Stimulated activated CD8-positive, alpha-beta memory T cell treated with anti-CD3 and anti-CD28 coated beads, Interleukin-12 subunit alpha, Interleukin-12 subunit beta, amount 100 ng/mL, for 4 hours (primary cell): Measurements from ENCODE around the gene VPS33A.

ENCODE experiments used
- DNase-seq: peaks from one replicate; pipeline ENCODE4 v3.0.0-alpha.2; 2020; ENCODE audit warnings: low read depth

Gene VPS33A

DNA sequence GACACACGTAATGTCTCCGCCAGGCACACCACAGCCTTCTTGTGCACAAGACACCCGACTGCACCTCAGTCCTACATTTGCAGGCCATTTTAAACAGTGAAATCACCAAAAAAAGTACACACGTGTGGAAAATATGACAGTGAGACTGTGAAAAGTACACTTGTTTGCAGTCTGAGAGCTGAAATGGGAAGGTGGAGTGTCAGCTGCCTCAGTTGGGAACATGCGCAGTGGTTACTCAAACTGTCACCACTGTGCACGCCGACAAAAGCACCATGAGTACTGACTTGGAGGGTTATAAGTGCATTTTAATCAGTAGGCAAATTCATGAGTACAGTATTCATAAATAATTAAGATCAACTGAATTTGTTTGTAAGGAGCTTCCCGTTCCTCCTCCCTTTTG lies 15.8 kb downstream of the VPS33A start:
- DNase-seq: no peak

DNA sequence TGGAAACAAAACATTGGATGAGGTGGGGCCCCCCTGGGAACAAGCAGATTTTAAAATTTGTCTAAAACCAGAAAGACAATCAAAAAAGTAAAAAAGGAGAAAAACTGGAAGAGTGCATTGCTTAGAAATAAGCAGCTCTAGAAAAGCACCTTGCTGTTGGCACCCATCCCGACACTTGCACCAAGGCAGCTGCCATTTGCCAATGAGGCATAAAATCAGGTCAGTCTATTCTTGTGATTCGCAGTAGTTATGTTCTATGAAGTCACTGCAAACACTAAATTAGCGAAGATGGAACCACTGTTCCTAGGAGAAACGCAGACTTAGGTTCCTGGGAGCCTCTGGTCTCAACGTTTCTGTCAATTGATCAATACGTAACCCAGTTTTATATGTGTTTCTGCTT lies 16.2 kb downstream of the VPS33A start:
- no peak for DNase-seq

DNA sequence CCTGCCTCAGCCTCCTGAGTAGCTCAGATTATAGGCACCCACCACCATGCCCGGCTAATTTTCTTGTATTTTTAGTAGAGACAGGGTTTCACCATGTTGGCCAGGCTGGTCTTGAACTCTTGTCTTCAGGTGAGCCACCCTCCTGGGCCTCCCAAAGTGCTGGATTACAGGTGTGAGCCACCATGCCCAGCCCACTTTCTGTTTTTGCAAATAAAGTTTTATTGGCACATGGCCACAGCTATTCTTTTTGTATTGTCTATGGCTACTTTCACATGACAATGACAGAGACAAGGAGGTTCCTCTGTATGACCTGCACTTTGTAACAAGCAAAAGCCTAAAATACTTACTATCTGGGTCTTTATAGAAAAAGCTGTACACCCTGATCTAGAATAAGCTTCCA lies 20.7 kb downstream of the VPS33A start:
- DNase-seq: no peak

DNA sequence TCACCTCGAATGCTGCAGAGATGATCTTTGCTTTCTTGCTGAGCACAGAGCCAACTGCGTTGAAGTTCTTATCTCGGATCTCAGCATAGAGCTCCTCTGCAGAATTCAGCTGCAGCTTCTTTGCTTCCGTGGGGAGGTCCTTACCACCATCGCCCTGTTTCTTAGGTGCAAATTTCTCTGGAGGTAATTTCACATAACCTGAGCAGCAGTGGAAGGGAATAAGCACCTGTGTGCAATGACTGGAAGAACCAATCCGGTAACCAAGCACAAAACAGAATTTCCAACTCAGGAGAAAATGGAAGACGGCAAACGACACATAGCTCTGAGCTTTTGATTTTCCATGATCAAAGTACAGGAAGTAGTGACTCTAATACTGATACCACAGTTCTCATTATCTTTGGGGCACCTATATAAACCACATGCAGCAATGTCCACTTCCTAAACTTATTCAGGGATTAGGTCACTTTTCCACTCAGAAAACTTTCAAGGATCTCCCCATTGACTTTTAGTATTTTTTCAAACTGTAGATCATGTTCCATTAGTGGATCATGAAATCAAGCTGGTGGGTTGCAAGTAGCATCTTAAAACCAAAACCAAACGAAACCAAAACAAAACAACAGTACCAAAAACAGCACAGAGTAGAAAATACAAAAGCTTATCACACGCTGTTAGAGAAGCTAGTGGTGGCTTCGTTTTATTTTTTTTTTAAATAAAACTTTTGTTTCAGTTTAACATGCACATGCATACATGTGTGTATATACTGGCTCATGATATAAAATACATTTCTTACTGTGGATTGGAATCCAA lies 21.5 kb downstream of the VPS33A start:
- no peak for DNase-seq

DNA sequence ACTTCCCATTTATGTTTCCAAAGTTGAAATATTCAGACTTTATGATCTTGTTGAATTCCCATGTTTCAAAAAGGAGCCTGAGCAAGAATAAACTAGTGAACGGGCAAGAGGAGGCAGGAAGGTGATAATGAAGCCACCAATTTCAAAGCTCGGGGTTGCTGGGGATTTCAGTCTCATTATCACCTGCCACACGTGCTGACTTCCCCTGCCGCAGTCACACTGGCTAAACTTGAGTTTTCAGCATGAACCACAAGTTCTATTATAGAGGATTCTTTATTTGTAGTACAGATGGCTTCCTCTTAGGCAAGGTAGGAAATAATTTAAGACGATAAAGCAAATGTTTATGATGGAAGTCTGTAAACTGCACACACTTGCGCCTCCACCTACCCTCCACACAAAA lies 22.3 kb downstream of the VPS33A start:
- no peak for DNase-seq

DNA sequence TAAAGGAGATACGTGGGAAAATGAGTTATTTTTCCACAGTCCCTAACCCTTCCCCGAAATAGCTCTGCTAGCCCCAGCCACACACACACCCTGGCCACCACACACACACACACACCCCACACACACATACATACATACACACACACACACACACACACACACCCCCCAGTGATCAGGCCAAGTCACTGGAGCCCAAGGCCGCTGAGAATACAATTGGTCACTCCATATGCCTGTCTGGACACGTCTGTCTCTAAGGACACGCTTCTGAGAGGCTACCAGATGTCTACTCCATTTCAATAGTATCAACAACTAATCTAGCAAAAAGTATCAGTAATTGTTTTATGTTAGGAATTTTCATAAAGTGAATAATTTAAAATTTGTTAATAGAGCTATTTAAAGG lies 27.4 kb downstream of the VPS33A start:
- DNase-seq: no peak

DNA sequence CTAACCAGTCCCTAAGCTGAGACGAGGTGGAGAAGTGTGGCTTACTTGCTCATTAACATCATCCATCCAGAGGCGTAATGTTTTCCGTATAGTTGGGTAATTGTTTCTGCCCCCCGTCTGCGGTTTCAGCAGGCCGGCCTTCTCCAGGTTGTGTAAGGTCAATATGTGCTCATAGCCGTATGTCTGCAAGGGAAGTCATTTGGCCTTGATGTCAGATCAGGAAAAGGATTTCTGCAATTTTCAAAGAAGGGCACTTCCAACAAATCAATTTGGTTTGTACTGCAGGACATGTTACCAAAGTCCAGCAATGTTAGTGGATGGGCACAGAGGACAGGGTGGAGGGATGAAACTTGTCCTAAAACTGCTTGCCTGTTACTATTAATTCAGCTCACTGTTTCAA lies 30.6 kb downstream of the VPS33A start:
- no peak for DNase-seq

DNA sequence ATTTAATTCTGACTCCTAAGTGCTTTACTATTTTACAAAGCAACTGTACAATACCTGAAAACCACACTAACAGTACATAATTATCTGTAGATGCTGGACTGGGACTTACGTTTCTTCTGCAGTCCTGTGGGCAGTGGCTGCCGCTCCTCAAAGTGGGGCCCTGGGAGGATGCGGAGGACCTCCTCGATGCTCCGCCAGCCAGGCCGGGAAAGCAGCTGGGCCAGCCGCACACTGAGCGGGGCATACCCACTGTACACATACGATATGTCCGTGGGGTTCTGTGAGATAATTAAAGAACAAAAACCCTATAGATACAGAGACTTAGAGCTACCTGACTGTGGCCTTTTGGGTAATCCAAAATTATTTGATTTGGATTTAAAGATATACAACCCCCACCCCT lies 33.6 kb downstream of the VPS33A start:
- no peak for DNase-seq

DNA sequence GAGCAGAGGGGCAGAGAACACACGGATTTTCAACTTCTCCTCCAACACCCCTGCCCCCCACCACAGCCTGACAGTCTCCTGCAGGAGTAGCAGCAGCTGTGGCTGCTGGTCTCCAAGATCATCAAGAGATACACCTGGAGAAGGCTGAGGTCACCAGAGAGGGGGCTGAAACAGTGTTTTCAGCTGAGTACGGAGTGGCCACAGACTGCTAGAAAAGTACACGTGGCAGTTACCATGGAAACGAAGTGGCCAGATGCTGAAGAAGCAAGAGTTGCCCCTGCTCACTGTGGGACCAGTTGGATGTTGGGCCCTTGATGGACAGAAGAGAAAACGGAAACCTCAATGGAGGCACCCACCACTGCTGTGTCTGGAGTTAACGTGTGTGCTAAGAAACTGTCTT lies 35.5 kb downstream of the VPS33A start:
- DNase-seq: no peak

DNA sequence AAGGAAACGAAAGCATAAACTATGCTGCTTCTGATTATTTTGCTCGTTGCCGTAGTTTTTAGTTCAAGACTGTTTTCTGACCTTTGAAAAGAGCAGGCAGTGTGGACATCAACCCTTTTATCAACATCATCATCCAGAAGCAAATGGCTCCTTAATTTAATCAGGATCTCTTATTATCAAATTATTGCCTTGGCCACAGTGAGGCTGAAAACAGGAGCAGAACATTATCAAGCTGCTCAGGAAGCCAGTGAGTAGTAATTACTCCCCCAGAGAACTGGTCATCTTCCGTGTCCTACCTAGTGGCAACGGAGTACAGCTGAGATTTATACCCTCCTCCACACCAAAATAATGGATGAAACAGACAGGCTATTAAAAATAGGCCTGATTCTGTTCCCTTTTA lies 38.2 kb downstream of the VPS33A start:
- DNase-seq: no peak

DNA sequence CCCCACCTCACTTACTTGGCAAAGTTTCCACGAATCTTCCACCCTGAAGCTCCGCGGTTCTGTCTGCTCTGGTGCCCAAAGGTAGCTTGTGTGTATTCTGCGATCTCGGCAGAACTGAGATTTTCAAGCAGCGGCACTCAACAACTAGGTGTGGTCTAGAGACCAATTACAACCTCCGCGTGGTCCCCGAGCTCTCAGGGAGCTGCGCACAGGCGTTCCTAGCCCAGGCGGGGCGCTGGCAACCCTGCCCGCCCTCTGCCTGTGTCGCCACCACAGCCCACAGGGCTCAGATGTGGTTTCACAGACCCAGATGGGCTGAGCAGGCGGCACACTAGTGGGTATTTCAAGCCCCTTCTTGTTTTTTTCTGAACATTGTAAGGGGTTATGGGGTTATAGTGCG lies 39.0 kb downstream of the VPS33A start:
- DNase-seq: peak; percentile 46

DNA sequence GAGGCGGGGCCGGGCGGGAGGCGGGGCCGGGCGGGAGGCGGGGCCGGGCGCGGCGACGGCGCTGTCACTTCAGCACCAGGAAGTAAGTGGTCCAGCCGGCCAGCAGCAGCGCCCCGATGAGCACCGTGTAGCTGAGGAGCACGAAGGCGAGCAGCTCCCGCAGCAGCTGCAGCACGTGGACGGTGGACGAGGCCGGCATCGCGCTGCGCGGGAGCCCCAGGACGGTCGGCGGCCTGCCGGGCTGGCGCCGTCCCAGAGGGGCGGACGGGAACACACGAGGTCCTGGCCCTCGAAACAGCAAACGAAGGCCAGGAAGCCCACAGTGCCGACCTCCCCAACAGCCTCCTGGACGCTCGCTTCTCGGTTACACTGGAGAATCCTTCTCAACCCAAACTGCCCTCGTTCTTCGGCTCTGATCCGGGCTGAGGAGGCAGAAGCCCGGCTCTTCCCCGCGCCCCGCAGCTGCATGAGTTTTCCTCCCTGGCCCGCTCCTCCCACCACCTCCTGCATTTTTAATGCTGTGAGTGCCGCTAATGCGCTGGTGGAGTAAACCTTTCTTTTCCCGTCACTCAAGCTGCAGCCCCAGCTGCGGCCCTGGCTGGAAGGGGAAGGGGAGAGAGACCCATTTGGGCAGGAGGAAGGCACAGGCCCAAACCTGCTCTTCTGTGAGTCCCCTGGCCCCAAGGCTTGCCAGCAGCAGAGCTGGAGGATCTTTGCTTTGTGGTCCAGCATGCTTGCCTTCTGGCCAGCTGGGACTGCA lies 39.7 kb downstream of the VPS33A start:
- no peak for DNase-seq

DNA sequence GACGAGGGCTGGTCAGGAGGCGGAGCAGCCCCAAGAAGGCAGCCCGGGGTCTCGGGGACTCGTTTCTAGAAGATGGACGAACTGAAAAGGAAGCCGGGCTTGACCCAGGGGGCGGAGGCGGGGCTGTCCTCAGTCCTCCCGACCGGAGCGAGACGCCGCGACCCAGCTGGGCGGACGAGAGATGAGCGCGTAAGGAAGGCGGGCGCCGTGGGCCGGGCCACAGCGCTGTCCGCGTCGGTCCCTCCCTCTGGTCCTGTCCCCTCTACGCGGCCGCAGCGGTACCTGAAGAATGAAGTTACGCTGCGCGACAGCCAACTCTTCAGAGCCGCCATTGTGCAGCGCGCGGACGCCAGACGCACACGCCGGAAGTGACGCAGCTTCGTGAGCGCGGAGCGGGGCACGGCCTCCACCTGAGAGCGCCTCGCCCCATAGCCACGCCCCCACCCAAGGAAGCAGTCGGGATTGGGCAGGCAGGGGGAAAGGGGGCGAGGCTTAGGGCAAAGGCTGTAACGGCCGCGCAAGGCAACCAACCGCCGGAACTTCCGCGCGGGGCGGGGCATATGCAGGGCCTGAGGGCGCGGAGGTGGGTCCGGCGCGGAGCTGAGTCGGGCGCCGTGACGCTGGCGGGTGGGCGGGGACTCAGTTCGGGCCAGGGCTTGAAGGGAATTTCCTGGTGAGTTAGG lies 40.5 kb downstream of the VPS33A start, which contains the start of gene DIABLO:
Gene DIABLO, minus strand, starts transcription at position 370 of the 683 bp plus-strand sequence. Its CDS starts 38 bp downstream, at position 332.
- DNase-seq: peak; percentile 100

DNA sequence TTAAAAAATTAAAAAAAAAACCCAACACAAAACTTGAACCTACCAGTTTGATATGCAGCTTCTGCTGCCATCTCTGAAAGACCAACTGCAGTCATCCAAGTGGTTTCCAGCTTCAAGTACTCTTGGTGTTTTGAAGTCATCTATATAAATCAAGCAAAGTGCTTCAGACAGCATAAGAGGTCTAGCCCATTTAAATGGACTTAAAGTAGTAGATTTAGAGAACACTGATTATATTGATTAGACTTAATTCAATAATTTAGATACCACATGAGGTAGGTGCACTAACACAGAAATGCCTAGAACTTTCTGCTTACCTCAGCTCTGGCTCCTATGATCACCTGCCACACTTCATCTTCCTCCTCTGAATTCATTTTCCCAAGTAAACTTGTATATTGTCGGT lies 49.8 kb downstream of the VPS33A start:
- DNase-seq: no peak

DNA sequence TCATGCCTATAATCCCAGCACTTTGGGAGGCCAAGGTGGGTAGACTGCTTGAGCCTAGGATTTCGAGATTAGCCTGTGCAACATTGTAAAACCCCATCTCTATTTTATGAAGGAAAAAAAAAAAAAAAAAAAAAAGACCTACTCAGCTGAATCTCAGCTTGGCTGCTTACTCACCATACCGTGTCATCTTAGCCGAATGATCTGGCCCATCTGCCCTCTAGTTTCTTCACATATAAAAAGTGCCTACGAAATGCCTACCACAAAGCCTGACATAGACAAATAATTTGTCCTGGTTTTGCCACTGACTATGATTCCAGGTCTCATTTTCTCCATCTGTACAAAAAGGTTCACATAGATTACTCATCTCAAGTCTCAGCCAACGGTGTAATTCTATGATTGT lies 50.5 kb downstream of the VPS33A start:
- no peak for DNase-seq

DNA sequence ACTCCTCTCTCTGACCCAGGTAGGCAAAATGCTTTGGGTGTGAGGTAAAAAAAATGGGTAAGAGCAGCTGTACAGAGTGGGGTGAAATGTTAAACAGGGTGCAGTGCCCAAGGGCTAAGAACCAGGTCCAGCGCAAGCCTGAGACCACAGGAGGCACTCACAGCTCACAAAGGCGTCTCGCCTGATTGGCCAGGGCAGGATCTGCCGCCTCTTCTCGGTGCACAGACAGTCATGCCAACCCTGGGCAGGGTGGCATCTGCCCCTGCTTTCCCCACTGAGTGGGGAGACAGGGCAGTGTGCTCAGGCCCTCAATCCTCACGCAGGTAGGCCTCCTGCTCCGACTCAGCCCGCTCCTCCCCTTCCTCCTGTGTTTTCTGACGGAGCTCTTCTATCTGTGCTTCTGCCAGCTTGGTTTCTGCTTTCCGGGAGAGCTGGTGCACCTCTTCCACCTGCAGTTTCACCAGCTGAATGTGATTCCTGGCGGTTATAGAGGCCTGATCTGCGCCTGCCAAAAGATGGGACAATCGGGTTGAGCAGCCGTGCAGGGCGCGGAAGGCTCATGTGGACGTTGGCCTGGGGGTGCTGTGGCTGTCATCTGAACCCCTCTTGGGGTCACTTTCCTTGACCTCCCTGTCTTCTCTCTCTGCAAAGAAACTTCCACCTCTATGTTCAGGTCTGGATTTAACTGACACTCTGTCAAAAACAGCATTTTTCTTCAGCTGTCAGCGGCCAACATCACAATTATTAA lies 58.0 kb downstream of the VPS33A start:
- DNase-seq: no peak

DNA sequence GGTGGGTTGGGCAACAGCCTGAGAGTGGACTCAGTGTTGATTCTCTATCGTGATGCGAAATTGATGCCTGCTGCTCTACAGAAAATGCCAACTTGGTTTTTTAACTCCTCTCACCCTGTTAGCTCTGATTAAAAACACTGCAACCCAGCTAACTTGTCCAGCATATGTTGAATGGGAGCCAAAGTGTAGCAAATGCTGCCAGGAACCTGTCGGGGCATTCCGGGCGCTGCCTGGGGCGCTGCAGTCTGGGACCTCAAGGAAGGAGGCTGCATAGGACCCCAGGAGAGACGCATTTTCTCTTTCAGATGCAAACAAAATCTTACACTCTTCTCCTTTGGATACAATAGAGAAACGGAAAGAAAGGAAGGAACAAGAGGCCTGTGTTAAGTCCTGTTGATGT lies 58.9 kb downstream of the VPS33A start:
- no peak for DNase-seq

DNA sequence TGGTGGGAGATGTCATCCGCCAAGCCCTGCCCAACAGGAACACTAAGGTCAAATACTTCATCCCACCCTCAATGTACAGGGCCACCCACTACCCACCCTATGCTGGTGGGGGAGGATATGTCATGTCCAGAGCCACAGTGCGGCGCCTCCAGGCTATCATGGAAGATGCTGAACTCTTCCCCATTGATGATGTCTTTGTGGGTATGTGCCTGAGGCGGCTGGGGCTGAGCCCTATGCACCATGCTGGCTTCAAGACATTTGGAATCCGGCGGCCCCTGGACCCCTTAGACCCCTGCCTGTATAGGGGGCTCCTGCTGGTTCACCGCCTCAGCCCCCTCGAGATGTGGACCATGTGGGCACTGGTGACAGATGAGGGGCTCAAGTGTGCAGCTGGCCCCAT lies 59.3 kb downstream of the VPS33A start:
- no peak for DNase-seq

DNA sequence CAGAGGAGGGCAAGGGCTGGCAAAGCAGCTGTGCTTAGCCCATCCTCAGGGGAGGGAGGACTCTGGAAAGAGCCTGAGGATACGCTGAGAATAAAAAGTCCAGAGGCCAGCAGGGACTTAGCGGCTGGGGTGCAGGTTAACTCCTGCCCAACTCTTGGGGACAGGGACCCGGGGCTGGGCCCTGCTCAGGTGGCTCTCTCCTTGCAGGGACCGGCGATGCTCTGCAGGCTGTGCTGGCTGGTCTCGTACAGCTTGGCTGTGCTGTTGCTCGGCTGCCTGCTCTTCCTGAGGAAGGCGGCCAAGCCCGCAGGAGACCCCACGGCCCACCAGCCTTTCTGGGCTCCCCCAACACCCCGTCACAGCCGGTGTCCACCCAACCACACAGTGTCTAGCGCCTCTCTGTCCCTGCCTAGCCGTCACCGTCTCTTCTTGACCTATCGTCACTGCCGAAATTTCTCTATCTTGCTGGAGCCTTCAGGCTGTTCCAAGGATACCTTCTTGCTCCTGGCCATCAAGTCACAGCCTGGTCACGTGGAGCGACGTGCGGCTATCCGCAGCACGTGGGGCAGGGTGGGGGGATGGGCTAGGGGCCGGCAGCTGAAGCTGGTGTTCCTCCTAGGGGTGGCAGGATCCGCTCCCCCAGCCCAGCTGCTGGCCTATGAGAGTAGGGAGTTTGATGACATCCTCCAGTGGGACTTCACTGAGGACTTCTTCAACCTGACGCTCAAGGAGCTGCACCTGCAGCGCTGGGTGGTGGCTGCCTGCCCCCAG lies 60.0 kb downstream of the VPS33A start:
- no peak for DNase-seq

DNA sequence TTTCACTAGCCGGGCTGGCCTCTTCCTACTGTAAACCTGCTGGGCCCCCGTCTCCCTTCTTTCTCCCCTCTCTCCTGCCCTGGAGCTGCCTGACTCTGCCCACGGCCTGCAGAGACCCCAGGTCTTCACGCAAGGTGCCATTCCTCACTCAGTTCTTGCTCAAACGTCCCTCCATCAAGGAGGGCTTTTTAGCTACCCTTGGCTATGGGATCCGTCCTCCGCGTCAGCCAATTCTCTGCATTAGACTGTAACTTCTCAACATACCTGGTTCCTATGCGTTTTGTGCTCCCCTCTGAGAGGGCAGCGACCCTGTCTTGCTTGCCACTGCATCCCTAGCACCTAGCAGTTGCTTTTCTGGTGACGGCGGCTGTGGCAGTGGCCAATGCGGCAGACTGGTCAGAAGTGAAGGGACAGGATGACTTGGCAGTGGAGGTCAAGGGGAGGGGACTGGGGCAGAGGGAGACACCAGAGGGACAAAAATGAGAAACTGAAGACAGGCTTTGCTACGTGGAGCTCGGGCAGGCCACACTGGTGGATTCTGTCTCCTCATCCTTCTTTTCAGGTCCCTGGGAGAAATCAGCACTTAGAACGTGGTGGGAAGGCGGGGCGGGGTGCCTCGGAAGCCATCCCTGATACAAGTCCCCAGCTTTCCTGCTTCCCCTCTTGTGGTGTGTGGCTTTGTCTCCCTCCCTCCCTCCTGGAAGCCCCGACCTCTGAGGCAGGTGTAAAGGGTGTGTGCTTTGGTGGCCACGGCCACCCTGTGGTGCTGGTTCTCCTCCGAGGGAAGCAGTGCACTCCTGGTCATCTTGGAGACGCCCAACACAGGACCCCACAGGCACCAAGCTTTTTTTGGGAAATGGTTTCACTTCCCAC lies 61.0 kb downstream of the VPS33A start:
- DNase-seq: no peak
